ENCODE measurements around the gene MELTF. TPM values are rescaled to one million over a fixed set of nuclear protein-coding genes. Genes with fewer than 3 reads are reported as not detected.

MELTF gene
- total RNA-seq, 4 donors from 2014 or later: 0.77 to 18.0 (median 6.3) TPM

DNA sequence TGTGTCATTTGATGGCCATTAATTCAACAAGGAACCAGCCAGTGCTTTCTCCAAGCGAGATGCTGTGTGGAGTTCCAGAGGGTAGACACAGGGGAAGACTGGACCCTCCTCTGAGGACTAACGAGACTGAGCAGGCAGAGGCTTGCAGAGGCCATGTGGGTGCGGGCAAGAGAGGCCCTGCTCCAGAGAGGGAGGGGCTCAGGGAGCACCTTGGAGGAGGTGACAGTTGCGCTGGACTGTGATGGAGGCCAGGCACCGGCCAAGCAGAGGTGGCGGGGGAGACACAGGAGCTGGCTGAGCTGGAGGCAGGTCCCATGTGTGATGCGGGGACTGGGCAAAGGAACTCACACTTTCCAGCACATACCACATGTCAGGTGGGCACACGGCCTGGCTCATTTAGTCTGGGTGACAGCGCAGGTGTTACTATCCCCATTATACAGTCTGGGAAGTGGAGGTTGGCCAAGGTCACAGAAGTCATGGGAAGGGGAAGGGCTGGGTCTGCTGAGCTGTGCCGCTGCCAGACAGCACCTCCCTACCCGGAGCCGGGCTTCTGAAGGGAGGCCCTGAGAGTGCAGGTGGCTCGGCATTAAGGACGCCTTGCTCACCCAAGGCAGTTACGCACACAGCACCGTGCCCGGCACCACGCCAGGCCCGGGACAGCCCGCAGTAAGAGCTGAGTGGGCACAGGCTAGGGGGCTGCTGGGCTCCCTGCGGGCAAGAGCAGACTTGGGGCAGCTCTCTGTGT is 3.7 kb downstream of the MELTF start:
- Histone ChIP-seq H3K36me3 (no peaks in the 10 kb centered on the region), H3K9me3 (no peaks in the 10 kb centered on the region), H3K27me3 (no peaks in the 10 kb centered on the region), H3K4me1 (peaks cover 0 to 2% of the 10 kb centered on the region in 2 donors), H3K4me3 (no peak overlapping the region), H3K27ac (no peak overlapping the region)
- DNase-seq: no peak
- TF ChIP-seq CTCF (IDR thresholded peaks at IDR 0.05) (no peak), POLR2A (IDR thresholded peaks at IDR 0.05) (no peak)
- intact Hi-C loops (cut with DNase I; ENCODE audit: low total_unique reads): no loop called here

- no peaks in the 10 kb centered on the region for H3K36me3 ChIP-seq
- no peak overlapping the region for H3K4me3 ChIP-seq
- DNase-seq: no peak
- no peak overlapping the region for H3K27ac ChIP-seq
- no peaks in the 10 kb centered on the region for H3K9me3 ChIP-seq
- no peaks in the 10 kb centered on the region for H3K4me1 ChIP-seq
- intact Hi-C loops (cut with DNase I; ENCODE audit: low total_unique reads): no loop called here
- TF ChIP-seq POLR2A (IDR thresholded peaks at IDR 0.05) (no peak), CTCF (IDR thresholded peaks at IDR 0.05) (no peak)
- H3K27me3 ChIP-seq: no peaks in the 10 kb centered on the region
Measured at GRCh38 chr3:197024881-197025735, 4.5 kb downstream of the MELTF start.

DNA sequence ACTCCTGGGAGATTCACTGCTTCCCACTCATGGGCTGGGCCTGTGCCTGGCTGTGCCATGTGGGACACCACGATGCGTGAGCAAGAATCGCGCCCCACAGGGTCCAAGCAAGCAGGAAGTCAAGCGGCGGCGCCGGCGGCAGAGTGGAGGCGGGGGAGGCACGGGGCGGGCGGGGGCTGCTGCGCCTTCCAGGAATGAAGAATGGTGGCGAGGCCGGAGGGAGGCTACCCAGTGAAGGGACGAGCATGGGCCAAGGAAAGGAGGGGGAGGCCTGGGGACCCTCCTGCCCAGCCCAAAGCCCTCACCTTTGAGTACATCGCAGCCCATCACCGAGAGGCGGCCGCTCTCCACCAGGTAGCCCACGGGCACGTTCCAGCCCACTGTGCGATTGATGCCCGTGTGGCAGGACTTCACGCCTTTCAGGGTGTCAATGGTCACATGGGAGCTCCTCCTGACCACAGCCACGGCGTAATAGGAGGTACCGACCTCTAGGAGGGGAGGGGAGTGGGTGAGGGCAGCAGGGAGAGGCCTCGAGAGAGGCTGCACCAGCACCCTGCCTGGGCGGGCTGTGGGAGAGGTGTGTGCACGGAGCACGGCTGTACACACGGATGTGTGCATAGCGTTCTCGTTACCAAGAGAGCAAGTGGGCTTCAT is 5.5 kb downstream of the MELTF start:
- intact Hi-C loops (cut with DNase I; ENCODE audit: low total_unique reads): no loop called here
- Histone ChIP-seq H3K4me1 (no peaks in the 10 kb centered on the region), H3K4me3 (no peak overlapping the region), H3K36me3 (no peaks in the 10 kb centered on the region), H3K9me3 (no peaks in the 10 kb centered on the region), H3K27me3 (no peaks in the 10 kb centered on the region), H3K27ac (no peak overlapping the region)
- no peak for DNase-seq
- TF ChIP-seq POLR2A (IDR thresholded peaks at IDR 0.05) (no peak), CTCF (IDR thresholded peaks at IDR 0.05) (no peak)

DNA sequence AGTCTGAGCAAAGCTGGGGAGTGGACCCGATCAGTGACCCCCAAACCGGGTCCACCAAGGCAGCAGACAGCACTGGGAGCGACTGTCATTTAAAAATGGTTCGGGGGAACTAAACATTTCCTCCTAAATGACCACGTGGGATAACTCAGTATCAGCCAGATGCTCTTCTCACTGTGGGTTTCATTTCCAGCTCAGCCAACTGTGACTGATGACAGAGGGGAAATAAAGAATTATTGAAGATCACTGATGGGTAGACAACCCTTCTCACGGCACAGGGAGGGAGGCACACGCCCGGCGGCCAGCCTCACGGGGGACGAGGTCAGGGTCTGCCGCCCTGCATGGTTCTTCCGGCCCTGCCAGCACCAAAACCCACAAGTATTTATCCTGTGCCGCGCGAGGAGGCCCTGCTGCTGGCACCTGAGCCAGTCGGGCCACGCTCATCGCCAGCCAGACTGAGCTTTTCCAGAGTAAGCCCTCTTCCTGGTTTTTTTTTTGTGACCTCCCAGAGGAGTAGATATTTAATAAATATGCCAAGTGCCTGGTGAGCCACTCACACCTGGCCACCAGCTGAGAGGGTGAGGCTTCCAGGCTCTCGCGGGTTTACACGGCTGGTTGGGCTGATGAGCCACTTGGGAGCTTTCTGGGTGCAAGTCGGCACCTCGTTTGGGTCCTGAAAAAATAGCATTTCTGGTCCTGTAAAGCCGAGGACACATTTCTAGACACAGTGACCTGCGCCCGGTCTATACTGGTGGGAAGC is 6.2 kb downstream of the MELTF start:
- intact Hi-C loops (cut with DNase I; ENCODE audit: low total_unique reads): no loop called here
- H3K27me3 ChIP-seq: no peaks in the 10 kb centered on the region
- no peaks in the 10 kb centered on the region for H3K9me3 ChIP-seq
- no peak overlapping the region for H3K27ac ChIP-seq
- H3K36me3 ChIP-seq: no peaks in the 10 kb centered on the region
- no peak for DNase-seq
- H3K4me1 ChIP-seq: no peaks in the 10 kb centered on the region
- no peak for TF ChIP-seq CTCF (IDR thresholded peaks at IDR 0.05)
- no peak for TF ChIP-seq POLR2A (IDR thresholded peaks at IDR 0.05)
- no peak overlapping the region for H3K4me3 ChIP-seq

All from uterus (tissue), 4 donors.